MM.1S (cell line): ENCODE data around the gene FAM131C.

Experiments
- CTCF ChIP-seq: fragments of 300-600 bp; sonication (generic); IDR thresholded peaks from 2 replicates; pipeline ENCODE4 v1.5.1; 2016; ENCODE audit warnings: antibody characterized with exemption, low read length, mixed read lengths
- EZH2 ChIP-seq: fragments of 300-600 bp; sonication (generic); optimal IDR thresholded peaks from 2 replicates; pipeline ENCODE3; 2017; ENCODE audit warnings: low read depth, mild to moderate bottlenecking, antibody characterized with exemption, low read length, mixed read lengths
- EZH2phosphoT487 ChIP-seq: fragments of 300-600 bp; sonication (generic); IDR thresholded peaks from 2 replicates; pipeline ENCODE4 v1.6.1; 2018; ENCODE audit warnings: antibody characterized with exemption, low read length

DNA sequence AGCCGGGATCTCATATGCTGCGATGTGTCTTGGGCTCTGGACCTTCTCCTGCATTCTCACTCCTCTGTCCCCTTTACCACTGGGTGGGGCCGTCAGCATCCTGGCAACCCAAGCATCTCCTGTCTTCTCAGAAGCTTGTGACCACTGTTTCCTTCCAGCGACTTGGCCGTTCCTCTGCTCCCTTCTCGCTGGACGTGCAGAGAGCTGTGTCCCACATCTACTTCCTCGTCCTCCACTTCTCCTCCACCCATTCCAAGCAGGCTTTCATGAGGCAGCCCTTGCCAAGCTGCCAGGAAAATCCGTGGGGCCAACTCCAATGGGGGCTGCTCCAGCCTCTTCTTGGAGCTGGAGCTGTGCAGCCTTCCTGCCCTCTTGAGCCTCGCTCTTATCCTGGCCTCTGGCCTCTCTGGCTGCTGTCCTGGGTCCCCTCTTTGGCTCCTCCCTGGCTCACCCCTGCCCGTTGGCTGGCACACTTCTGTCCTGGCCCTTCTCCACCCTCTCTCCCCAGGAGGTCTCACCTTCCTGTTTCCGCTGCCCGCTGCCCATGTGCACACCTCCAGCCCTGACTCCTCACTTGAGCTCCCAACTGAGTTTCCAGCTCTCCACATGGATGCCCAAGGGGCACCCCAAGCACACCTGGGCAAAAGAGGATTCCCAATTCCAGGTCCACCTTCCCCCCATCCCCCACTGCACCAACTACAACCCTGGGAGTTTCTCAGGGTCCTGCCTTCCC lies 8.7 kb downstream of the FAM131C start:
- TF ChIP-seq EZH2 (no peak), CTCF (no peak), EZH2phosphoT487 (no peak)
